GM23338 (cell line): ENCODE measurements around the gene CYP2W1. TPM values are rescaled to one million over a fixed set of nuclear protein-coding genes. Genes with fewer than 3 reads are reported as not detected.

Source experiments
- ATAC-seq: fragments of 200-7000 bp; cut with Tn5 transposase; 3 replicates; pipeline ENCODE4 v1.9.1; 2020
- DNase-seq: peaks from one replicate; pipeline ENCODE4 v3.0.0-alpha.2; 2015; ENCODE audit warnings: low spot score
- H2AFZ ChIP-seq: fragments of 200-600 bp; sonication (generic); 2 replicates; pipeline ENCODE4 v1.8.0; 2016; ENCODE audit warnings: antibody characterized with exemption, mild to moderate bottlenecking, moderate library complexity
- H3F3A ChIP-seq: fragments of 200-600 bp; sonication (generic); replicated peaks from 2 replicates; pipeline ENCODE4 v1.8.0; 2017; ENCODE audit warnings: antibody characterized with exemption, mixed run types, low read depth
- H3K27ac ChIP-seq: fragments of 200-600 bp; sonication (generic); 2 replicates; pipeline ENCODE4 v1.6.1; 2016; ENCODE audit warnings: low read depth
- H3K27me3 ChIP-seq: fragments of 200-600 bp; sonication (generic); 2 replicates; pipeline ENCODE4 v1.8.0; 2016; ENCODE audit warnings: mild to moderate bottlenecking, mixed run types, moderate library complexity; ENCODE audit not compliant: insufficient read depth
- H3K36me3 ChIP-seq: fragments of 200-600 bp; sonication (generic); 2 replicates; pipeline ENCODE4 v1.8.0; 2016; ENCODE audit warnings: mild to moderate bottlenecking; ENCODE audit not compliant: insufficient read depth
- H3K4me1 ChIP-seq: fragments of 200-600 bp; sonication (generic); 2 replicates; pipeline ENCODE4 v1.8.0; 2016; ENCODE audit warnings: mild to moderate bottlenecking, moderate library complexity; ENCODE audit not compliant: insufficient read depth
- H3K4me2 ChIP-seq: fragments of 200-600 bp; sonication (generic); 2 replicates; pipeline ENCODE4 v1.7.1; 2017; ENCODE audit warnings: mixed run types
- H3K4me3 ChIP-seq: fragments of 200-600 bp; sonication (generic); 2 replicates; pipeline ENCODE4 v1.6.1; 2016; ENCODE audit warnings: mixed run types
- H3K79me2 ChIP-seq: fragments of 200-600 bp; sonication (generic); replicated peaks from 2 replicates; pipeline ENCODE4 v1.8.0; 2017; ENCODE audit warnings: mild to moderate bottlenecking; ENCODE audit not compliant: insufficient read depth
- H3K9me2 ChIP-seq: fragments of 200-600 bp; sonication (generic); 2 replicates; pipeline ENCODE4 v1.8.0; 2017; ENCODE audit not compliant: insufficient read depth
- H4K20me1 ChIP-seq: fragments of 200-600 bp; sonication (generic); replicated peaks from 2 replicates; pipeline ENCODE4 v1.8.0; 2017; ENCODE audit warnings: mild to moderate bottlenecking; ENCODE audit not compliant: insufficient read depth
- H3K27ac Mint-ChIP-seq: 2 replicates; pipeline ENCODE4 v1.8.0; 2020; ENCODE audit warnings: inconsistent platforms, mild to moderate bottlenecking, moderate library complexity, mixed read lengths
- H3K27me3 Mint-ChIP-seq: 3 replicates; pipeline ENCODE4 v1.8.0; 2022; ENCODE audit warnings: low read depth, mild to moderate bottlenecking, moderate library complexity, mixed read lengths, inconsistent platforms; ENCODE audit not compliant: insufficient read depth, poor library complexity
- H3K36me3 Mint-ChIP-seq: 3 replicates; pipeline ENCODE4 v1.8.0; 2021; ENCODE audit warnings: low read depth, mild to moderate bottlenecking, inconsistent platforms, moderate library complexity, mixed read lengths
- H3K4me1 Mint-ChIP-seq: 3 replicates; pipeline ENCODE4 v1.8.0; 2020; ENCODE audit warnings: mild to moderate bottlenecking, inconsistent platforms, mixed read lengths
- H3K4me3 Mint-ChIP-seq: 3 replicates; pipeline ENCODE4 v1.8.0; 2021; ENCODE audit warnings: moderate library complexity, mild to moderate bottlenecking, inconsistent platforms, mixed read lengths
- H3K9me3 Mint-ChIP-seq: 3 replicates; pipeline ENCODE4 v1.8.0; 2020; ENCODE audit warnings: moderate library complexity, mild to moderate bottlenecking, inconsistent platforms, mixed read lengths
- CTCF ChIP-seq, 2 experiments: fragments of 200-600 bp in 1 of 2; sonication (generic) in 1 of 2; conservative IDR thresholded peaks; 2 replicates each; pipeline versions ENCODE4 v1.5.1 to v1.6.1; 2016 to 2017; ENCODE audit warnings: antibody characterized with exemption in 2 of 2, low read depth in 2 of 2, mild to moderate bottlenecking in 2 of 2, moderate library complexity in 1 of 2
- EZH2phosphoT487 ChIP-seq: fragments of 200-600 bp; sonication (generic); IDR thresholded peaks from one replicate; pipeline ENCODE4 v1.8.1; 2018; ENCODE audit warnings: antibody characterized with exemption; ENCODE audit not compliant: unreplicated experiment
- NANOG ChIP-seq: IDR thresholded peaks from 2 replicates; pipeline ENCODE4 v1.6.1; 2016; ENCODE audit warnings: antibody characterized with exemption, borderline replicate concordance
- REST ChIP-seq: IDR thresholded peaks from one replicate; pipeline ENCODE4 v1.6.1; 2018; ENCODE audit warnings: antibody characterized with exemption; ENCODE audit not compliant: unreplicated experiment
- STAT1 ChIP-seq: IDR thresholded peaks from one replicate; pipeline ENCODE4 v1.6.1; 2016; ENCODE audit warnings: antibody characterized with exemption; ENCODE audit not compliant: unreplicated experiment
- ZNF331 ChIP-seq: fragments of 250-450 bp; sonication (Bioruptor Pico); IDR thresholded peaks from 2 replicates; pipeline ENCODE4 v1.5.0; 2020; ENCODE audit warnings: low read depth, mild to moderate bottlenecking, moderate library complexity
- ZNF462 ChIP-seq: fragments of 250-450 bp; sonication (Bioruptor Pico); IDR thresholded peaks from 2 replicates; pipeline ENCODE4 v1.5.0; 2020; ENCODE audit warnings: mild to moderate bottlenecking, moderate library complexity
- polyA plus RNA-seq: library from polyadenylated mRNA; unstranded; fragments of >200 nt; fragmentation: Nextera tagmentation; extraction: Ambion mirVana; gene quantifications from 2 replicates; pipeline ENCODE4 v1.2.1, GENCODE V29; 2016
- total RNA-seq: library from RNA; depleted of rRNA; stranded (reverse); fragments of >200 nt; shearing (Covaris generic); gene quantifications from 2 replicates; pipeline ENCODE4 v1.2.3, GENCODE V29; 2014
- TF ChIP-seq, protein P1 (sequence below): IDR thresholded peaks from 2 replicates; pipeline ENCODE4 v1.6.1; 2016; ENCODE audit warnings: antibody characterized with exemption

The CYP2W1 gene
- total and polyA plus RNA-seq, 2 experiments from 2014 or later = not detected

- TF ChIP-seq REST = no peak
These were observed 32.5 kb downstream of the CYP2W1 start (continued) for GRCh38 chr7:1015196-1016121.

DNA sequence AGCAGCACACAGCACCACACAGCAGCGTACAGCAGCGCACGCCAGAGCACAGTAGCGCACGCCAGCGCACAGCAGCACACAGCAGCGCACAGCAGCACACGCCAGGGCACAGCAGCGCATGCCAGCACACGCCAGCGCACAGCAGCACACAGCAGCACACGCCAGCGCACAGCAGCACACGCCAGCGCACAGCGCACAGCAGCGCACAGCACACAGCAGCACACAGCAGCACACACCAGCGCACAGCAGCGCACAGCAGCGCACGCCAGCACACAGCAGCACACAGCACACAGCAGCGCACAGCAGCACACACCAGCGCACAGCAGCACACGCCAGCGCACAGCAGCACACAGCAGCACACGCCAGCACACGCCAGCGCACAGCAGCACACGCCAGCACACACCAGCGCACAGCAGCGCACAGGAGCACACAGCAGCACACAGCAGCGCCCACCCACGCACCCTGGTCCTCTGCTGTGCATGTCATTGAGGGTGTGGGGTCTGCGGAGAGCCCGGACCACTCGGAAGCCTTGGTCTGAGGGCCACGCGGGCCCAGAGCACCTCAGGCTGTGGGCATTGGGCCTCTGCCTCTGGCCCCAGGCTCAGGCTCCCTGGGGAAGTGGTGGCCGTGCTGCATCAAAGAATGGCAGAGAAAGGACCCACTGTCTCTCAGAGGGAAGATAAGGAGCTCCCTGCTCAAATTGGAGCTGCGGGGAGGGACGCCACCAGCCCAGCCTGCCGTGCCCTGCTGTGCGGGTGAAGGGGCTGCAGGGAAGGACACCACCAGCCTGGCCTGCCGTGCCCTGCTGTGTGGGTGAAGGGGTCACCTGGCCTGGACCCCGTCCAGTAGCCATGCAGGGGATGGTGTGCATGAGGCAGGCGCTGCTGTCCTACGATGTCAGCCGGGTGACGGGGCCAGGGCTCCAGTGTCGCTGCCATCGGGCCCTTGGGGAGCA lies 33.9 kb downstream of the CYP2W1 start:
- Mint-ChIP-seq H3K27ac (no peak overlapping the region), H3K4me1 (no peaks in the 10 kb centered on the region), H3K27me3 (peaks cover 5% of the 10 kb centered on the region), H3K9me3 (no peaks in the 10 kb centered on the region; the same call in 2 of the 3 replicates), H3K36me3 (peaks cover 8% of the 10 kb centered on the region; the same call in 2 of the 3 replicates), H3K4me3 (no peak overlapping the region)
- Histone ChIP-seq H3K9me2 (no peaks in the 10 kb centered on the region), H3K4me2 (no peak overlapping the region), H3F3A (no peaks in the 10 kb centered on the region), H4K20me1 (peaks cover 11% of the 10 kb centered on the region; the same call in 1 of the 2 replicates), H3K36me3 (no peaks in the 10 kb centered on the region), H3K27me3 (no peaks in the 10 kb centered on the region), H3K27ac (no peak overlapping the region), H3K4me1 (no peaks in the 10 kb centered on the region), H3K4me3 (no peak overlapping the region), H2AFZ (no peak overlapping the region), H3K79me2 (0 out of 2 replicates have a peak, but pooled peaks cover 9% of the 10 kb centered on the region)
- DNase-seq (no peak), ATAC-seq (no peak)
- no peak for TF ChIP-seq NANOG
- TF ChIP-seq, protein P1, sequence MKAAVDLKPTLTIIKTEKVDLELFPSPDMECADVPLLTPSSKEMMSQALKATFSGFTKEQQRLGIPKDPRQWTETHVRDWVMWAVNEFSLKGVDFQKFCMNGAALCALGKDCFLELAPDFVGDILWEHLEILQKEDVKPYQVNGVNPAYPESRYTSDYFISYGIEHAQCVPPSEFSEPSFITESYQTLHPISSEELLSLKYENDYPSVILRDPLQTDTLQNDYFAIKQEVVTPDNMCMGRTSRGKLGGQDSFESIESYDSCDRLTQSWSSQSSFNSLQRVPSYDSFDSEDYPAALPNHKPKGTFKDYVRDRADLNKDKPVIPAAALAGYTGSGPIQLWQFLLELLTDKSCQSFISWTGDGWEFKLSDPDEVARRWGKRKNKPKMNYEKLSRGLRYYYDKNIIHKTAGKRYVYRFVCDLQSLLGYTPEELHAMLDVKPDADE = no peak
- TF ChIP-seq ZNF331 (CRISPR knock-in tag) = no peak
- no peak for TF ChIP-seq EZH2phosphoT487
- no peak for TF ChIP-seq STAT1
- TF ChIP-seq CTCF (conservative IDR thresholded peaks at IDR 0.05; ENCODE audit: low read depth in 2 of 2) = no peak
- TF ChIP-seq ZNF462 (CRISPR knock-in tag) = no peak
